Thyroid gland (tissue), 4 donors: ENCODE measurements around the gene CERS5. TPM values are rescaled to one million over a fixed set of nuclear protein-coding genes. Genes with fewer than 3 reads are reported as not detected.

Experiments
- DNase-seq, 2 donors: peaks; one replicate each; pipeline ENCODE4 v3.0.0-alpha.2; 2019
- H3K27ac ChIP-seq, 3 donors: fragments of 200-600 bp; sonication (generic); 1 replicate in 2 of 3; 2 replicates in 1 of 3; pipeline ENCODE4 v1.5.1; 2016 to 2019; ENCODE audit warnings: mild to moderate bottlenecking in 1 of 3, moderate library complexity in 1 of 3
- H3K27me3 ChIP-seq: fragments of 200-600 bp; sonication (generic); one replicate; pipeline ENCODE4 v1.5.1; 2019
- H3K36me3 ChIP-seq, 2 donors: fragments of 200-600 bp; sonication (generic); one replicate each; pipeline ENCODE4 v1.5.1; 2016 to 2019
- H3K4me1 ChIP-seq, 2 donors: fragments of 200-600 bp; sonication (generic); one replicate each; pipeline ENCODE4 v1.5.1; 2017 to 2019
- H3K4me3 ChIP-seq, 3 donors: fragments of 200-600 bp; sonication (generic); replicated peaks in 1 of 3; 1 replicate in 2 of 3; 2 replicates in 1 of 3; pipeline ENCODE4 v1.5.1; 2016; ENCODE audit warnings: mild to moderate bottlenecking in 1 of 3
- H3K9me3 ChIP-seq: fragments of 200-600 bp; sonication (generic); one replicate; pipeline ENCODE4 v1.5.1; 2017
- POLR2A ChIP-seq, 2 donors: fragments of 450-650 bp; IDR thresholded peaks; one replicate each; pipeline ENCODE4 v1.6.1; 2017; ENCODE audit warnings: antibody characterized with exemption in 2 of 2, mild to moderate bottlenecking in 2 of 2, moderate library complexity in 1 of 2
- WGBS, 2 donors: methylation state at CpG; one replicate each; pipeline ENCODE4 v1.1.5; 2017; 5-methylcytosine and 5-hydroxymethylcytosine counted together
- intact Hi-C: fragments of 100-400 bp; cut with DNase I; formaldehyde crosslinking; loops from one replicate; pipeline ENCODE4 v1.15.1; 2023
- total RNA-seq, 4 donors: library from RNA; depleted of rRNA; stranded (reverse); fragments of >200 nt; gene quantifications; one replicate each; pipeline ENCODE4 v1.2.3, GENCODE V29; 2016
- TF ChIP-seq, protein P1 (sequence below), 6 experiments: fragments of 200-600 bp in 3 of 6; fragments of 450-650 bp in 3 of 6; sonication (generic) in 3 of 6; IDR thresholded peaks; one replicate each; pipeline ENCODE4 v1.5.1; 2016 to 2019; ENCODE audit warnings: antibody characterized with exemption in 6 of 6, mild to moderate bottlenecking in 2 of 6, inconsistent platforms in 1 of 6, moderate library complexity in 1 of 6

CERS5 gene
- total RNA-seq, 4 donors from 2014 or later = 20.2 to 34.9 (median 29.5) TPM

DNA sequence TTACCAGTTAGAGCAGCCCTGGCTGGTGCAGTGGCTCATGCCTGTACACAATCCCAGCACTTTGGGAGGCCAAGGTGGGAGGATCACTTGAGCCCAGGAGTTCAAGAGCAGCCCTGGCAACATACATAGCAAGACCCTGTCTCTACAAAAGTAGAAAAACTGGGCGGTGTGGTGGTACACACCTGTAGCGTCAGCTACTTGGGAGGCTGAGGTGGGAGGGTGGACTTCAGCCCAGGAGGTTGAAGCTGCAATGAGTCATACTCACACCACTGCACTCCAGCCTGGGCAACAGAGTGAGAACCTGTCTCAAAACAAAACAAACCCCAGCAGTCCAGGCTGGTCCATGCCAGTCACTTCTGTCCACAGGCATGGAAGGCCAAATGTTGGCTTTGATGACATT lies 47.8 kb downstream of the CERS5 start:
- no peak for TF ChIP-seq POLR2A (IDR thresholded peaks at IDR 0.05)
- TF ChIP-seq, protein P1, sequence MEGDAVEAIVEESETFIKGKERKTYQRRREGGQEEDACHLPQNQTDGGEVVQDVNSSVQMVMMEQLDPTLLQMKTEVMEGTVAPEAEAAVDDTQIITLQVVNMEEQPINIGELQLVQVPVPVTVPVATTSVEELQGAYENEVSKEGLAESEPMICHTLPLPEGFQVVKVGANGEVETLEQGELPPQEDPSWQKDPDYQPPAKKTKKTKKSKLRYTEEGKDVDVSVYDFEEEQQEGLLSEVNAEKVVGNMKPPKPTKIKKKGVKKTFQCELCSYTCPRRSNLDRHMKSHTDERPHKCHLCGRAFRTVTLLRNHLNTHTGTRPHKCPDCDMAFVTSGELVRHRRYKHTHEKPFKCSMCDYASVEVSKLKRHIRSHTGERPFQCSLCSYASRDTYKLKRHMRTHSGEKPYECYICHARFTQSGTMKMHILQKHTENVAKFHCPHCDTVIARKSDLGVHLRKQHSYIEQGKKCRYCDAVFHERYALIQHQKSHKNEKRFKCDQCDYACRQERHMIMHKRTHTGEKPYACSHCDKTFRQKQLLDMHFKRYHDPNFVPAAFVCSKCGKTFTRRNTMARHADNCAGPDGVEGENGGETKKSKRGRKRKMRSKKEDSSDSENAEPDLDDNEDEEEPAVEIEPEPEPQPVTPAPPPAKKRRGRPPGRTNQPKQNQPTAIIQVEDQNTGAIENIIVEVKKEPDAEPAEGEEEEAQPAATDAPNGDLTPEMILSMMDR (IDR thresholded peaks at IDR 0.05) = no peak
- no peak overlapping the region for H3K4me3 ChIP-seq
- peaks cover 8 to 17% of the 10 kb centered on the region in 2 donors for H3K36me3 ChIP-seq
- WGBS, 2 donors = 100% methylated on average over 2 of the region's 2 CpGs
- peaks cover 6 to 39% of the 10 kb centered on the region in 2 donors for H3K4me1 ChIP-seq
- intact Hi-C loops = no loop called here
- DNase-seq = peak in 1 of 2 donors; percentile 26
- H3K27ac ChIP-seq = no peak overlapping the region
- no peaks in the 10 kb centered on the region for H3K27me3 ChIP-seq
- H3K9me3 ChIP-seq = no peaks in the 10 kb centered on the region

DNA sequence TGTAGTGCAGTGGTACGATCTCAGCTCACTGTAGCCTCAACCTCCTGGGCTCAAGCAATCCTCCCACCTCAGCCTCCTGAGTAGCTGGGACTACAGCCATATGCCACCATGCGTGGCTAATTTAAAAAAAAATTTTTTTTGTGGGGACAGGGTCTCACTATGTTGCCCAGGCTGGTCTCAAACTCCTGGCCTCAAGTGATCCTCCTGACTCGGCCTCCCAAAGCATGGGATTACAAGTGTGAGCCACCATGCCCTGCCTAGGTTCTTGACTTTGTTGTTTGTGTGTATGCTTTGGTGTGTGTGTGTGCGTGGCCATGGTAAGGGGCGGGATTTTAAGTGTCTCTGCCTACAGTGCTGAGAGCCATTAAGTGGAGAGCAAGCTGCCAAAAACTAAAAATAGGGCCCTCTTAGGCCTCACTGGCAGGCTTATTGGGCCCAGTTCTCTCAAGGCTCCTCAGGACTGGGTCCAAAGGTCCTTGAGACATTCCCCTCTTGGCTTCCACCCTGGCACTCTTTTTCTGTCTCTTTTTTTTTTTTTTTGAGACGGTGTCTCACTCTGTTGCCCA lies 50.0 kb downstream of the CERS5 start:
- DNase-seq = peak; percentile 87 to 91
- peaks cover 24 to 55% of the 10 kb centered on the region in 2 donors for H3K4me1 ChIP-seq
- peaks cover 8 to 10% of the 10 kb centered on the region in 2 donors for H3K36me3 ChIP-seq
- H3K27ac ChIP-seq = peak overlapping the region; percentile 80 to 84 (median 81)
- no peaks in the 10 kb centered on the region for H3K9me3 ChIP-seq
- intact Hi-C loops = no loop called here
- WGBS, 2 donors = 50 to 53% methylated on average over 6 of the region's 6 CpGs
- H3K4me3 ChIP-seq = no peak overlapping the region
- TF ChIP-seq, protein P1 (IDR thresholded peaks at IDR 0.05) = no peak
- no peak for TF ChIP-seq POLR2A (IDR thresholded peaks at IDR 0.05)
- no peaks in the 10 kb centered on the region for H3K27me3 ChIP-seq

DNA sequence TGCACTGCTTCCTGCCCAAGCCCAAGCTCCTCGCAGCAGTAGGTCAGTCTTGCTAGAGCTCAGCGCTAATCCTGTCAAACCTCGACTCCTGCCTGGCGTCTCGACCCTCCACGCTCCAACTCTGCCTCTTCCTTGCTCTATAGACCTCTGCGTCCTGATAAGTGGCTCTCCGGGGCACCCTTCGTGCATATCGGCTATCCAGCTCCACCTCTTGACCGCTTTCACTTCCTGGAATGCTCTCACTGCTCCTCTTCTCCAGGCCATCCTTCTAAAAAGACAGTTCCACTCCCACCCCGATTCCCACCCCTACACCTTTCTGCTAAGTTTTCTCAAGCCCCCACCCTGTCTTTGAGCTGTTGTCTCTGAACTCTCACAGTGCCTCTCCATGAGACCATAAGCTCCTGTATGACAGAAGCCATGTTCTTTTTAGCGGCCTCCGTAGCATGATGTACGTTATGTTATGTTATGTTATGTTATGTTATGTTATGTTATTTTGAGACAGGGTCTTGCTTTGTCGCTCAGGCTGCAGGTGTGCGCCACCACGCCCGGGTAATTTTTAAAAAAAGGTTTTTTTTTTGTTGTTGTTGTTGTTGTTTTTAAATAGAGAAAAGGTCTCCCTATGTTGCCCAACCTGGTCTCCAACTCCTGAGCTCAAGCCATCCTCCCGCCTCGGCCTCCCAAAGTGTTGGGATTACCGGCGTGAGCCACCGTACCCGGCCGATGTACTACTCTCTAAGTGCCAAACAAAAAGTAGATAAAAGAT lies 54.5 kb downstream of the CERS5 start:
- Histone ChIP-seq H3K9me3 (no peaks in the 10 kb centered on the region), H3K4me3 (peak overlapping the region; percentile 70 to 94 (median 92)), H3K4me1 (peaks cover 42 to 66% of the 10 kb centered on the region in 2 donors), H3K36me3 (no peaks in the 10 kb centered on the region), H3K27me3 (no peaks in the 10 kb centered on the region), H3K27ac (peak overlapping the region; percentile 93 to 97 (median 93))
- intact Hi-C loops = no loop called here
- TF ChIP-seq, protein P1 (IDR thresholded peaks at IDR 0.05) = no peak
- no peak for TF ChIP-seq POLR2A (IDR thresholded peaks at IDR 0.05)
- 22 to 25% methylated on average over 26 of the region's 26 CpGs for WGBS, 2 donors
- DNase-seq = peak; percentile 59 to 64

DNA sequence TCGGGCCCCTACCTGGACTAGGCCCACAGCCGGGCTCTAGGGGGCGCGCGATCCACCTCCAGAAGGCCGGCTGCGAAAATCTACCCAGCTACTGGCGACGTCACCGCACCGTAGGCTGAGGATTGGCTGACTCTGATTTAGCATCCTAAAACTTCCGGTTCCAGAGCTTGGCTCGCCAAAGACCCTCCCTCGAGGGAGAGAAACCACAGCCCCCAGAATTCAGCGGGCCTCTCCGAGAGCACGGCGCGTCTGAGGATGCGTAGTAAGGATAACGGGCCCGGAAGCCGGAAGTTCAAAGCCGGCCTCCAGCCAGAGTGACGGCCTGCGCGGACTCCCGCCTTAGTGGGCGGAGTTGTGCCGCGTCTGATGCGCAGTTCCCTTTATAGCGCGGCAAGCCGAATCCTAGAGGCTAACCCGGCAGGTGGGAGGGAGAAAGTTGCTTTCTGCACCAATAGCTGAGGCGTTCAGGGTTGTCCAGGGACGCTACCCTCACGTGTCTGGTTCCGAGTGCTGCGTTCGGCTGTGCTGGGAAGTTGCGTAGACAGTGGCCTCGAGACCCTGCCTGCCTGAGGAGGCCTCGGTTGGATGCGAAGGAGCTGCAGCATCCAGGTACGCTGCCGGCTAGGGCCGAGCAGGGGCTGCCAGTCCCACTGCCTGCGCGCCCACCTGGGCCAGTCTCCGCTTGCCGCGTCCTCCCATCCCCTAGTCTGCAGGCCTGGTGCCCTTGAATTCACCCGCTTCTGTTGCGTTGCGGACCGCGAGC lies 55.3 kb downstream of the CERS5 start, which contains the start of gene COX14:
COX14 (plus strand) TSS at position 544 of the 763 bp plus-strand sequence. CDS start 7,808 bp downstream, outside the sequence.
- H3K36me3 ChIP-seq = no peaks in the 10 kb centered on the region
- TF ChIP-seq, protein P1 (IDR thresholded peaks at IDR 0.05) = peak in 5 of 6 experiments; percentile 2 to 95 (median 91)
- peak; percentile 91 to 97 for TF ChIP-seq POLR2A (IDR thresholded peaks at IDR 0.05)
- 0 to 1% methylated on average over 32 to 34 of the region's 59 CpGs for WGBS, 2 donors
- peak; percentile 99 for DNase-seq
- intact Hi-C loops = no loop called here
- H3K27ac ChIP-seq = peak within 1 kb of the TSS; percentile 93 to 98 (median 97)
- peaks cover 40 to 58% of the 10 kb centered on the region in 2 donors for H3K4me1 ChIP-seq
- H3K27me3 ChIP-seq = no peaks in the 10 kb centered on the region
- no peaks in the 10 kb centered on the region for H3K9me3 ChIP-seq
- H3K4me3 ChIP-seq = peak within 1 kb of the TSS; percentile 70 to 94 (median 92)
